ENCODE measurements around the gene CAMK2N1. TPM values are rescaled to one million over a fixed set of nuclear protein-coding genes. Genes with fewer than 3 reads are reported as not detected.

The CAMK2N1 gene
- total and polyA plus RNA-seq, 2 of the 8 experiments (the other 6 are each of a cell fraction or from before 2014, with no cell fraction given): 2.3 to 5.6 TPM

GRCh38 chr1:20476265-20477038 is 9.6 kb downstream of the CAMK2N1 start:
- peak overlapping the region; percentile 7 for H4K8ac ChIP-seq (ENCODE audit: extremely low read depth, insufficient read depth, low read length)
- peaks cover 5% of the 10 kb centered on the region; the same call in 1 of the 2 replicates for H3K23me2 ChIP-seq (ENCODE audit: low read depth, low read length)
- DNase-seq (ENCODE audit: low read depth in 1 of 2, low spot score in 2 of 2) (peak in 1 of 2 experiments; percentile 80), FAIRE-seq (no peak)
- H2BK15ac ChIP-seq (ENCODE audit: low read length): no peak overlapping the region
- H3K23ac ChIP-seq (ENCODE audit: insufficient read length): no peak overlapping the region
- no peak overlapping the region for H2AFZ ChIP-seq (ENCODE audit: low read length)
- no peak overlapping the region for H4K5ac ChIP-seq (ENCODE audit: insufficient read length, low read depth, low read length)
- H2AK5ac ChIP-seq (ENCODE audit: low read depth, low read length): no peak overlapping the region
- ChIA-PET CTCF (ENCODE audit: partially characterized antibody) (no interaction called here), POLR2A (ENCODE audit: partially characterized antibody) (interaction anchor here (1.0 to 1.6 kb wide), 2 partner anchors 8 to 9 kb away, joined by 4 to 6 read pairs; no protein-coding TSS in a partner anchor)
- no peak overlapping the region; the same call in 1 of the 2 replicates for H3K18ac ChIP-seq (ENCODE audit: extremely low read depth, low read length)
- H3K4ac ChIP-seq (replicated peaks; ENCODE audit: insufficient read length, low read depth, low read length): no peak overlapping the region
- peaks cover 0 to 14% (median 8%) of the 10 kb centered on the region in 4 experiments; a peak in 5 of 7 replicates for H3K27me3 ChIP-seq (replicated peaks in 1 of 4; ENCODE audit: control insufficient read depth in 3 of 4, extremely low read depth in 1 of 4, insufficient read depth in 3 of 4, low read length in 3 of 4)
- no peak overlapping the region; the same call in 1 of the 2 replicates for H2BK5ac ChIP-seq (ENCODE audit: low read depth, low read length)
- no peak overlapping the region for H2BK12ac ChIP-seq (ENCODE audit: low read depth, low read length)
- H3K4me1 ChIP-seq (replicated peaks in 1 of 4; ENCODE audit: control insufficient read depth in 3 of 4, insufficient read depth in 4 of 4, low read length in 3 of 4): peaks cover 8 to 22% (median 12%) of the 10 kb centered on the region in 4 experiments; a peak in 6 of 7 replicates
- H3K56ac ChIP-seq (replicated peaks; ENCODE audit: insufficient read length, low read depth, low read length): no peak overlapping the region
- H4K20me1 ChIP-seq (replicated peaks in 1 of 2; ENCODE audit: control insufficient read depth in 1 of 2, insufficient read depth in 2 of 2, low read length in 2 of 2): peaks cover 0 to 1% of the 10 kb centered on the region in 2 experiments
- H3K36me3 ChIP-seq (ENCODE audit: control insufficient read depth in 2 of 4, insufficient read depth in 4 of 4, low read length in 3 of 4): no peaks in the 10 kb centered on the region
- no peak overlapping the region for H2BK20ac ChIP-seq (ENCODE audit: low read length)
- H3K79me1 ChIP-seq (ENCODE audit: low read depth, low read length): no peaks in the 10 kb centered on the region
- H3K9ac ChIP-seq (replicated peaks in 1 of 4; ENCODE audit: extremely low read depth in 1 of 4, low read depth in 3 of 4, low read length in 3 of 4): no peak overlapping the region
- H2BK120ac ChIP-seq (replicated peaks; ENCODE audit: low read depth, low read length): no peak overlapping the region
- peak overlapping the region in 2 of 4 experiments; percentile 2 to 50; a peak in 4 of 8 replicates for H3K4me3 ChIP-seq (ENCODE audit: extremely low read depth in 1 of 4, insufficient read depth in 2 of 4, low read depth in 3 of 4, low read length in 4 of 4)
- peak overlapping the region; percentile 26 for H4K91ac ChIP-seq (replicated peaks; ENCODE audit: insufficient read length, low read length)
- no peak overlapping the region for H3K27ac ChIP-seq (ENCODE audit: low read depth, low read length)
- WGBS, 2 experiments (ENCODE audit: extremely low coverage in 1 of 2, insufficient coverage in 1 of 2, insufficient read length in 1 of 2, insufficient replicate concordance in 2 of 2, low coverage in 1 of 2, low lambda C conversion rate in 2 of 2, missing lambda C conversion rate in 1 of 2): 20% methylated on average over 33 of the region's 33 CpGs; no CpG with 5 or more reads in 1 of the 2 experiments
- peak overlapping the region; percentile 60 for H3K4me2 ChIP-seq (ENCODE audit: insufficient read depth in 1 of 2, low read depth in 2 of 2, low read length in 2 of 2)
- H3K79me2 ChIP-seq (ENCODE audit: control insufficient read depth in 1 of 2, insufficient read depth in 2 of 2, low read length in 2 of 2): no peaks in the 10 kb centered on the region
- H3K9me3 ChIP-seq (ENCODE audit: insufficient read depth in 2 of 2, low read depth in 1 of 2, low read length in 1 of 2): no peaks in the 10 kb centered on the region
- no peak overlapping the region for H3K14ac ChIP-seq (ENCODE audit: insufficient read length)
- TF ChIP-seq PHF8 (conservative IDR thresholded peaks at IDR 0.05; ENCODE audit: low read depth, low read length) (0 out of 2 replicates have a peak, but pooled peaks have one; percentile 15), GTF2F1 (IDR thresholded peaks at IDR 0.05; ENCODE audit: borderline replicate concordance, low read depth, low read length) (no peak), RAD21 (IDR thresholded peaks at IDR 0.05 in 1 of 2, conservative IDR thresholded peaks at IDR 0.05 in 1 of 2; ENCODE audit: low read depth in 2 of 2, low read length in 2 of 2) (no peak), SIN3A (conservative IDR thresholded peaks at IDR 0.05 in 1 of 2, IDR thresholded peaks at IDR 0.05 in 1 of 2; ENCODE audit: low read depth in 1 of 2, low read length in 2 of 2) (no peak), TBP (IDR thresholded peaks at IDR 0.05; ENCODE audit: low read depth, low read length) (peak; percentile 95), EP300 (IDR thresholded peaks at IDR 0.05; ENCODE audit: borderline replicate concordance in 1 of 2, low read depth in 2 of 2, low read length in 2 of 2) (0 out of 3 replicates have a peak, but pooled peaks of 1 of the 2 experiments have one; percentile 12), SP2 (IDR thresholded peaks at IDR 0.05; ENCODE audit: low read length) (no peak)
- TF ChIP-seq, protein P1, sequence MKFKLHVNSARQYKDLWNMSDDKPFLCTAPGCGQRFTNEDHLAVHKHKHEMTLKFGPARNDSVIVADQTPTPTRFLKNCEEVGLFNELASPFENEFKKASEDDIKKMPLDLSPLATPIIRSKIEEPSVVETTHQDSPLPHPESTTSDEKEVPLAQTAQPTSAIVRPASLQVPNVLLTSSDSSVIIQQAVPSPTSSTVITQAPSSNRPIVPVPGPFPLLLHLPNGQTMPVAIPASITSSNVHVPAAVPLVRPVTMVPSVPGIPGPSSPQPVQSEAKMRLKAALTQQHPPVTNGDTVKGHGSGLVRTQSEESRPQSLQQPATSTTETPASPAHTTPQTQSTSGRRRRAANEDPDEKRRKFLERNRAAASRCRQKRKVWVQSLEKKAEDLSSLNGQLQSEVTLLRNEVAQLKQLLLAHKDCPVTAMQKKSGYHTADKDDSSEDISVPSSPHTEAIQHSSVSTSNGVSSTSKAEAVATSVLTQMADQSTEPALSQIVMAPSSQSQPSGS (IDR thresholded peaks at IDR 0.05; ENCODE audit: low read length): 0 out of 2 replicates have a peak, but pooled peaks have one; percentile 38

Measured in H1 (cell line).